Spleen (tissue), 11 donors: ENCODE measurements around the gene RCN1. TPM values are rescaled to one million over a fixed set of nuclear protein-coding genes. Genes with fewer than 3 reads are reported as not detected.
"Not testable (repeated sequence)": the region's sequence is repeated elsewhere in the genome, so short reads cannot be mapped to it uniquely, and the experiment has no call there.

Source experiments
- DNase-seq: peaks from one replicate; pipeline ENCODE4 v3.0.0-alpha.2; 2020
- H3K27ac ChIP-seq, 8 donors: fragments of 200-600 bp; sonication (generic) in 7 of 8; 1 replicate in 4 of 8; 2 replicates in 4 of 8; pipeline versions ENCODE4 v1.5.0 to v1.8.0; 2016 to 2021; ENCODE audit warnings: inconsistent platforms in 4 of 8, mild to moderate bottlenecking in 4 of 8, moderate library complexity in 1 of 8
- H3K27me3 ChIP-seq, 7 donors: fragments of 200-600 bp; sonication (generic) in 6 of 7; replicated peaks in 1 of 7; 1 replicate in 4 of 7; 2 replicates in 3 of 7; pipeline versions ENCODE4 v1.5.0 to v1.8.0; 2016 to 2021; ENCODE audit warnings: inconsistent platforms in 3 of 7, mild to moderate bottlenecking in 1 of 7
- H3K36me3 ChIP-seq, 6 donors: fragments of 200-600 bp; sonication (generic) in 5 of 6; 1 replicate in 4 of 6; 2 replicates in 2 of 6; pipeline versions ENCODE4 v1.5.0 to v1.8.0; 2016 to 2021; ENCODE audit warnings: inconsistent platforms in 2 of 6
- H3K4me1 ChIP-seq, 6 donors: fragments of 200-600 bp; sonication (generic) in 5 of 6; 1 replicate in 3 of 6; 2 replicates in 3 of 6; pipeline versions ENCODE4 v1.5.0 to v1.8.0; 2016 to 2021; ENCODE audit warnings: inconsistent platforms in 3 of 6
- H3K4me3 ChIP-seq, 8 donors: fragments of 200-600 bp; sonication (generic) in 7 of 8; 1 replicate in 4 of 8; 2 replicates in 4 of 8; pipeline versions ENCODE4 v1.5.0 to v1.8.0; 2016 to 2021; ENCODE audit warnings: inconsistent platforms in 4 of 8, mild to moderate bottlenecking in 4 of 8, moderate library complexity in 2 of 8
- H3K9me3 ChIP-seq, 8 donors: fragments of 200-600 bp; sonication (generic) in 7 of 8; 1 replicate in 4 of 8; 2 replicates in 4 of 8; pipeline versions ENCODE4 v1.5.0 to v1.8.0; 2016 to 2021; ENCODE audit warnings: inconsistent platforms in 4 of 8
- CTCF ChIP-seq, 11 experiments: fragments of 200-600 bp in 7 of 11; fragments of 450-650 bp in 4 of 11; sonication (generic) in 4 of 11; IDR thresholded peaks in 8 of 11; conservative IDR thresholded peaks in 3 of 11; 1 replicate in 7 of 11; 2 replicates in 4 of 11; pipeline versions ENCODE4 v1.4.0 to v1.8.0; 2016 to 2021; ENCODE audit warnings: antibody characterized with exemption in 11 of 11, inconsistent platforms in 4 of 11, mild to moderate bottlenecking in 1 of 11
- POLR2A ChIP-seq, 3 donors: fragments of 450-650 bp; IDR thresholded peaks; one replicate each; pipeline ENCODE4 v1.5.1; 2017; ENCODE audit warnings: antibody characterized with exemption in 3 of 3, mild to moderate bottlenecking in 1 of 3
- POLR2AphosphoS5 ChIP-seq, 3 donors: sonication (generic); formaldehyde crosslinking; IDR thresholded peaks; one replicate each; pipeline ENCODE4 v1.5.1; 2017; ENCODE audit warnings: antibody characterized with exemption in 3 of 3
- WGBS, 5 donors: extraction: QIAGEN DNeasy Blood & Tissue Kit in 3 of 5; methylation state at CpG; one replicate each; pipeline versions ENCODE4 v1.1.5 to v1.1.7; 2013 to 2018; 5-methylcytosine and 5-hydroxymethylcytosine counted together
- intact Hi-C: fragments of 100-400 bp; cut with DNase I; formaldehyde crosslinking; loops from one replicate; pipeline ENCODE4 v1.15.0; 2023; ENCODE audit warnings: low total_unique reads
- polyA plus RNA-seq, 3 donors: library from polyadenylated mRNA; stranded (reverse); fragments of 200-250 nt; gene quantifications; one replicate each; pipeline ENCODE4 v1.2.1, GENCODE V29; 2013
- total RNA-seq, 7 donors: library from RNA; depleted of rRNA in 3 of 7; stranded (reverse); fragments of >200 nt in 3 of 7; fragmentation: NEBNext Ultra II Directional in 4 of 7; extraction: Animal tissue kit (Norgen Biotek cat#: 25700) in 4 of 7; gene quantifications; one replicate each; pipeline versions ENCODE4 v1.1.0 to v1.2.1, GENCODE V29; 2016 to 2021
- donor health status: healthy with polysubstance abuse.
- donor health status: DM: no; HTN: no; CAD: no; lungs with moderate emphysema.
- donor health status: DM: no; HTN: no; CAD: no.
- donor health status: Bipolar disorder and iron deficiency.
- donor health status: healthy.
- donor health status: DM: no; HTN: no; CAD: no.
- donor health status: DM: yes; HTN: yes; CAD: no.

RCN1 gene
- total and polyA plus RNA-seq, 10 donors: 23.3 to 53.8 (median 38.2) TPM

- TF ChIP-seq CTCF (IDR thresholded peaks at IDR 0.05 in 8 of 11, conservative IDR thresholded peaks at IDR 0.05 in 3 of 11) (no peak), POLR2AphosphoS5 (IDR thresholded peaks at IDR 0.05) (no peak), POLR2A (IDR thresholded peaks at IDR 0.05) (no peak)
- no peaks in the 10 kb centered on the region for H3K9me3 ChIP-seq
- DNase-seq: no peak
- no peaks in the 10 kb centered on the region for H3K36me3 ChIP-seq
- WGBS, 5 donors: 79 to 89% (median 85%) methylated on average over 7 of the region's 7 CpGs
- intact Hi-C loops: no loop called here
- H3K4me3 ChIP-seq: no peak overlapping the region
- H3K4me1 ChIP-seq: no peaks in the 10 kb centered on the region
- no peak overlapping the region for H3K27ac ChIP-seq
- peaks cover 0 to 14% (median 0%) of the 10 kb centered on the region in 7 donors for H3K27me3 ChIP-seq
These were observed 27.4 kb downstream of the RCN1 start for GRCh38 chr11:32118025-32118974.

GRCh38 chr11:32119139-32119538 is 28.3 kb downstream of the RCN1 start:
- intact Hi-C loops, H3K27ac ChIP-seq, H3K36me3 ChIP-seq, H3K9me3 ChIP-seq, H3K4me3 ChIP-seq, H3K4me1 ChIP-seq, DNase-seq: not testable (repeated sequence)
- H3K27me3 ChIP-seq: peaks cover 0 to 17% (median 0%) of the 10 kb centered on the region in 7 donors
- 91 to 96% (median 92%) methylated on average over 5 of the region's 5 CpGs for WGBS, 5 donors

- 77 to 82% (median 81%) methylated on average over 4 of the region's 4 CpGs for WGBS, 5 donors
- H3K4me3 ChIP-seq: no peak overlapping the region
- intact Hi-C loops: no loop called here
- no peak for TF ChIP-seq POLR2A (IDR thresholded peaks at IDR 0.05)
- TF ChIP-seq POLR2AphosphoS5 (IDR thresholded peaks at IDR 0.05): no peak
- no peak for TF ChIP-seq CTCF (IDR thresholded peaks at IDR 0.05 in 8 of 11, conservative IDR thresholded peaks at IDR 0.05 in 3 of 11)
- H3K4me1 ChIP-seq: no peaks in the 10 kb centered on the region
- no peaks in the 10 kb centered on the region for H3K9me3 ChIP-seq
- no peaks in the 10 kb centered on the region for H3K36me3 ChIP-seq
- no peak for DNase-seq
- H3K27me3 ChIP-seq: peaks cover 0 to 17% (median 0%) of the 10 kb centered on the region in 7 donors
- no peak overlapping the region for H3K27ac ChIP-seq
These were observed 30.1 kb downstream of the RCN1 start for GRCh38 chr11:32121012-32121411.

- Histone ChIP-seq H3K9me3 (peaks cover 0 to 7% (median 0%) of the 10 kb centered on the region in 8 donors), H3K27me3 (peaks cover 0 to 29% (median 0%) of the 10 kb centered on the region in 7 donors), H3K4me1 (no peaks in the 10 kb centered on the region), H3K27ac (no peak overlapping the region), H3K4me3 (no peak overlapping the region), H3K36me3 (no peaks in the 10 kb centered on the region)
- DNase-seq: no peak
- WGBS, 5 donors: 62 to 74% (median 73%) methylated on average over 2 of the region's 2 CpGs
- intact Hi-C loops: no loop called here
- no peak for TF ChIP-seq POLR2A (IDR thresholded peaks at IDR 0.05)
- TF ChIP-seq CTCF (IDR thresholded peaks at IDR 0.05 in 8 of 11, conservative IDR thresholded peaks at IDR 0.05 in 3 of 11): no peak
- TF ChIP-seq POLR2AphosphoS5 (IDR thresholded peaks at IDR 0.05): no peak
These were observed 31.3 kb downstream of the RCN1 start for GRCh38 chr11:32122200-32122599.
